Measurements from ENCODE around the gene DOK4. TPM values are rescaled to one million over a fixed set of nuclear protein-coding genes. Genes with fewer than 3 reads are reported as not detected.

DOK4 gene
- total RNA-seq, 4 donors from 2014 or later, result 16.6 to 36.6 (median 26.6) TPM

DNA sequence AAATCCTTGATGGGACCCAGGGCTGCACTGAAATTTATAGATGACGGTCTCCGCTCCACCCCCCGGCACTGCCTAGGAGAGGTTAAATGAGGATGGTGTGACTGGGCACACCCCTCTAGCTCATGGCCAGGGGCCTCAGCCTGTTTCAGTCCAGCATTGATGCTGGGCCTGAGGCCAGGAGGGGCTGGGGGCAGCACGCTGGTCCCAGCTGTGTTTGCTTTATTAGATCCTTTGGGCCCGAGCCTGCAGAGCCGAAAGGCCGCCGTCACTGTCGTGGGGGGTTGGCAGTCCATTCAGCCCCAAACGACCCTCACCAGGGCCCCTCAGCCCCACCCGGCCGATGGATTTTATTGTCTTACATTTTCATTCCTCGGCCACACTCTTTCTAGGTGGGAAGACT is 10.8 kb upstream of the DOK4 start:
- no peak overlapping the region for H3K27ac ChIP-seq
- 67% methylated on average over 12 of the region's 13 CpGs; no CpG with 5 or more reads in 1 of the 2 donors for WGBS, 2 donors (ENCODE audit: low coverage in 1 of 2)

DNA sequence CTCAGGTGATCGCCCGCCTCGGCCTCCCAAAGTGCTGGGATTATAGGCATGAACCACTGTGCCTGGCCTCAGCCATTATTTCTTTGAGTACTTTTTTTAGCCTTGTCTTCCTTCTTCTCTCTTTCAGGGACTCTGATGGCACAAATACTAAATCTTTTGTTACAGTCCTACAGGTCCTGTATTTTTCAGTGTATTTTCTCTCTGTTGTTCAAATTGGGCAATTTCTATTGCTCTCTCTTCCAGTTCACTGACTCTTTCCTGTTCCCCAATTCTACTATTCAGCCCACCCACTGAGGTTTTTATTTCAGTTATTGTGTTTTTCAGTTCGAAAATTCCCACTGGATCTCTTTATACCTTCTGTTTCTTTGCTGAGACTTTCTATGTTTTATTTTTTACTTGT is 7.5 kb upstream of the DOK4 start:
- no peak for TF ChIP-seq POLR2A (IDR thresholded peaks at IDR 0.05)
- no peak for TF ChIP-seq POLR2AphosphoS5 (IDR thresholded peaks at IDR 0.05)
- no peak for TF ChIP-seq CTCF (IDR thresholded peaks at IDR 0.05)
- TF ChIP-seq EP300 (IDR thresholded peaks at IDR 0.05), result no peak
- Histone ChIP-seq H3K9me3 (no peaks in the 10 kb centered on the region), H3K4me1 (no peaks in the 10 kb centered on the region), H3K4me3 (no peak overlapping the region), H3K36me3 (no peaks in the 10 kb centered on the region), H3K27me3 (no peaks in the 10 kb centered on the region), H3K27ac (no peak overlapping the region)
- 87% methylated on average over 4 of the region's 4 CpGs; no CpG with 5 or more reads in 1 of the 2 donors for WGBS, 2 donors (ENCODE audit: low coverage in 1 of 2)
- ATAC-seq, result no peak

More for the DNA sequence above, 10.8 kb upstream of the DOK4 start:
- no peaks in the 10 kb centered on the region for H3K4me1 ChIP-seq
- no peaks in the 10 kb centered on the region for H3K27me3 ChIP-seq
- H3K4me3 ChIP-seq, result no peak overlapping the region
- H3K36me3 ChIP-seq, result no peaks in the 10 kb centered on the region
- no peaks in the 10 kb centered on the region for H3K9me3 ChIP-seq
- no peak for TF ChIP-seq POLR2AphosphoS5 (IDR thresholded peaks at IDR 0.05)
- TF ChIP-seq EP300 (IDR thresholded peaks at IDR 0.05), result no peak
- no peak for TF ChIP-seq POLR2A (IDR thresholded peaks at IDR 0.05)
- no peak for ATAC-seq

- no peak overlapping the region for H3K4me3 ChIP-seq
- no peaks in the 10 kb centered on the region for H3K36me3 ChIP-seq
- no peaks in the 10 kb centered on the region for H3K27me3 ChIP-seq
- no peak for TF ChIP-seq EP300 (IDR thresholded peaks at IDR 0.05)
- 94 to 100% methylated on average over 4 of the region's 5 CpGs for WGBS, 2 donors (ENCODE audit: low coverage in 1 of 2)
- no peak overlapping the region for H3K27ac ChIP-seq
- H3K4me1 ChIP-seq, result peaks cover 0 to 28% (median 16%) of the 10 kb centered on the region in 3 donors
- H3K9me3 ChIP-seq, result no peaks in the 10 kb centered on the region
- ATAC-seq, result no peak
Observed at GRCh38 chr16:57489229-57489628, 2.9 kb upstream of the DOK4 start.

GRCh38 chr16:57486858-57487834 is 853 bp upstream of the DOK4 start:
- no peaks in the 10 kb centered on the region for H3K27me3 ChIP-seq
- peak overlapping the region in 3 of 4 donors; percentile 72 to 82 (median 73) for H3K27ac ChIP-seq
- no peak for TF ChIP-seq POLR2AphosphoS5 (IDR thresholded peaks at IDR 0.05)
- TF ChIP-seq EP300 (IDR thresholded peaks at IDR 0.05), result no peak
- TF ChIP-seq POLR2A (IDR thresholded peaks at IDR 0.05), result no peak
- no peak for TF ChIP-seq CTCF (IDR thresholded peaks at IDR 0.05)
- ATAC-seq, result no peak
- 68 to 88% methylated on average over 3 to 4 of the region's 8 CpGs for WGBS, 2 donors (ENCODE audit: low coverage in 1 of 2)
- peak overlapping the region; percentile 53 to 80 for H3K4me3 ChIP-seq
- H3K36me3 ChIP-seq, result no peaks in the 10 kb centered on the region
- H3K4me1 ChIP-seq, result peaks cover 0 to 33% (median 16%) of the 10 kb centered on the region in 3 donors
- no peaks in the 10 kb centered on the region for H3K9me3 ChIP-seq

GRCh38 chr16:57485091-57485915 is 990 bp downstream of the DOK4 start:
- 50% methylated on average over 4 of the region's 14 CpGs; no CpG with 5 or more reads in 1 of the 2 donors for WGBS, 2 donors (ENCODE audit: low coverage in 1 of 2)
- no peaks in the 10 kb centered on the region for H3K9me3 ChIP-seq

More at GRCh38 chr16:57485091-57485915, 990 bp downstream of the DOK4 start:
- TF ChIP-seq EP300 (IDR thresholded peaks at IDR 0.05) (no peak), CTCF (IDR thresholded peaks at IDR 0.05) (no peak), POLR2A (IDR thresholded peaks at IDR 0.05) (no peak), POLR2AphosphoS5 (IDR thresholded peaks at IDR 0.05) (no peak)
- H3K27ac ChIP-seq, result peak overlapping the region in 3 of 4 donors; percentile 72 to 82 (median 73)
- H3K4me1 ChIP-seq, result peaks cover 0 to 39% (median 17%) of the 10 kb centered on the region in 3 donors
- ATAC-seq, result no peak
- no peaks in the 10 kb centered on the region for H3K27me3 ChIP-seq
- H3K36me3 ChIP-seq, result no peaks in the 10 kb centered on the region
- peak overlapping the region; percentile 53 to 80 for H3K4me3 ChIP-seq

Measured in gastroesophageal sphincter (tissue), 4 donors.